HG02938 (cell line): Measurements from ENCODE around the gene SCAF8.

Source experiments
- ATAC-seq: cut with Tn5 transposase; IDR thresholded peaks from one replicate; pipeline ENCODE4 v1.9.1; 2021; ENCODE audit warnings: mild to moderate bottlenecking, moderate library complexity; ENCODE audit not compliant: unreplicated experiment

SCAF8 gene

GRCh38 chr6:154830771-154831170, 97.6 kb downstream of the SCAF8 start:
- no peak for ATAC-seq

- no peak for ATAC-seq
Measured at GRCh38 chr6:154835307-154835706, 102.1 kb downstream of the SCAF8 start.

GRCh38 chr6:154839546-154839945, 106.3 kb downstream of the SCAF8 start:
- ATAC-seq, result no peak

- ATAC-seq, result no peak
Measured at GRCh38 chr6:154840363-154840762, 107.1 kb downstream of the SCAF8 start.

- no peak for ATAC-seq
Measured at GRCh38 chr6:154841109-154841508, 107.9 kb downstream of the SCAF8 start.

GRCh38 chr6:154842833-154843232, 109.6 kb downstream of the SCAF8 start:
- ATAC-seq, result no peak

GRCh38 chr6:154847318-154847717, 114.1 kb downstream of the SCAF8 start:
- no peak for ATAC-seq

- ATAC-seq, result no peak
Measured at GRCh38 chr6:154848580-154848979, 115.4 kb downstream of the SCAF8 start.

- ATAC-seq, result no peak
Measured at GRCh38 chr6:154849475-154849874, 116.3 kb downstream of the SCAF8 start.

- ATAC-seq, result no peak
Measured at GRCh38 chr6:154852687-154853086, 119.5 kb downstream of the SCAF8 start.

- no peak for ATAC-seq
Measured at GRCh38 chr6:154857529-154857928, 124.3 kb downstream of the SCAF8 start.

GRCh38 chr6:154861825-154862224, 128.6 kb downstream of the SCAF8 start:
- ATAC-seq, result no peak

- ATAC-seq, result no peak
Measured at GRCh38 chr6:154862536-154862935, 129.3 kb downstream of the SCAF8 start.

- ATAC-seq, result no peak
Measured at GRCh38 chr6:154864066-154864430, 130.8 kb downstream of the SCAF8 start.

GRCh38 chr6:154865291-154865690, 132.1 kb downstream of the SCAF8 start:
- ATAC-seq, result no peak

- ATAC-seq, result no peak
Measured at GRCh38 chr6:154868143-154868594, 135.0 kb downstream of the SCAF8 start.

- no peak for ATAC-seq
Measured at GRCh38 chr6:154872542-154873114, 139.4 kb downstream of the SCAF8 start.

GRCh38 chr6:154873546-154873945, 140.3 kb downstream of the SCAF8 start:
- no peak for ATAC-seq

- no peak for ATAC-seq
Measured at GRCh38 chr6:154874773-154875592, 141.8 kb downstream of the SCAF8 start.

GRCh38 chr6:154876486-154877280, 143.5 kb downstream of the SCAF8 start:
- no peak for ATAC-seq

- no peak for ATAC-seq
Measured at GRCh38 chr6:154878871-154879491, 145.8 kb downstream of the SCAF8 start.
